NCI-H345 treated with DMSO at 0.1 percent for 48 hours (cell line): ENCODE results near the gene NXT1.
A peak's percentile ranks its signal among the peaks of the same experiment; 100 is the strongest.
"Not testable (repeated sequence)": the region's sequence is repeated elsewhere in the genome, so short reads cannot be mapped to it uniquely, and the experiment has no call there.

Source experiments
- DNase-seq: peaks from one replicate; lab custom pipeline; 2025; ENCODE audit not compliant: unreplicated experiment; lab: John Stamatoyannopoulos, UW

The NXT1 gene

DNA sequence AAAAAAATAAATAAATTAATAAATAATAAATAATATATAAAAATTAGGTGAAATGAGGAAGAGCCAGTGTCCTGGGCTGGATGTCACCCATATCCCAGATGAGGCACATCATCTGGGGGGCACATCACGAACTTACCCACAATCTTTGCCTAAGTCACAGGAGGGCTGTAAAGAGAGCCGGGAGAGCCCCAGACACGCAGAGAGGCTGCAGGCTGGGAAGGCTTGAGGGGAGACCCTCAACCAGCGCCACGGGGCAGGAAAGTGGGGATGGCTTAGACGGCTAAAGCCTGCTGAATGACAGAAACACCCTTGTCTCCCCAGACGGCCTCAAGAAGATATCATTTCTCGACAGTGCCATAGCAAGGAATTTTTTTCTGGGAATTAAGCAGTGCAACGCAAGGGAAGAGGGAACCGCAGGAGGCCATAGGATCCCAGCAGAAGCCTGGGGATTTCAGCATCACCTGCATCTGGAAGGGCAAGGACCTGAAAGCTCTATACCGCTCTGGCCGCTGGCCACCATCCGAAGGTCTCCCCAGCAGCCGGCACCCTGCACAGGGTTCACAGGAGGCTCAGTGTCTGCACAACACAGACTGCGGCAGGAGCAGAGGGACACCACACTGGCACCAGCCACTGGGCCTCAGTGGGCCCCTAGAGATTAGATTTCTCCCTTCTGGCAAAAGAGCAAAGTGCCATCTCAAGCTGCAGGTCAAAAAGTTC is 22.8 kb upstream of the NXT1 start:
- no peak for DNase-seq

GRCh38 chr20:23331450-23332350 is 18.9 kb upstream of the NXT1 start:
- no peak for DNase-seq

- no peak for DNase-seq
Observed at GRCh38 chr20:23332467-23332866, 18.1 kb upstream of the NXT1 start.

GRCh38 chr20:23334111-23334510 is 16.5 kb upstream of the NXT1 start:
- DNase-seq: no peak

DNA sequence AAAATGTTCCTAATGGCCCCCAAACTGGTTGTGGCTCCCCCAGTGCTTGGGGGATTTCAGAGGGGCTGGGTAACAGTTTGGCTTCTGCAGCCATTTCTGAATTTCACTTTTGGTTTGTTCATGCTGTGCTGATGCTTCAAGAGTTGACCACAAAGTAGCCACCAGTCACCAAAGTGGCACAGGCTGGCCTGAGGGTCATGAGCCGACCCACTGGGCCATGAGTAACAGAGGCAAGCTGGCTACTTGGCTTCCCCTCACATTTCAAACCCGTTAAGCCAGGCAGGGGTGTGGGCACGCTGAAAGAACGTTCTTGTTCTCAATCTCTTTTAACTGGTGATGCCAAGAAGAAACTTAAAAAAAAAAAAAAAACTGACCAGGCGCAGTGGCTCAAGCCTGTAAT is 15.1 kb upstream of the NXT1 start:
- no peak for DNase-seq

- DNase-seq: no peak
Observed at GRCh38 chr20:23336476-23336875, 14.1 kb upstream of the NXT1 start.

- DNase-seq: no peak
Observed at GRCh38 chr20:23337312-23337711, 13.3 kb upstream of the NXT1 start.

DNA sequence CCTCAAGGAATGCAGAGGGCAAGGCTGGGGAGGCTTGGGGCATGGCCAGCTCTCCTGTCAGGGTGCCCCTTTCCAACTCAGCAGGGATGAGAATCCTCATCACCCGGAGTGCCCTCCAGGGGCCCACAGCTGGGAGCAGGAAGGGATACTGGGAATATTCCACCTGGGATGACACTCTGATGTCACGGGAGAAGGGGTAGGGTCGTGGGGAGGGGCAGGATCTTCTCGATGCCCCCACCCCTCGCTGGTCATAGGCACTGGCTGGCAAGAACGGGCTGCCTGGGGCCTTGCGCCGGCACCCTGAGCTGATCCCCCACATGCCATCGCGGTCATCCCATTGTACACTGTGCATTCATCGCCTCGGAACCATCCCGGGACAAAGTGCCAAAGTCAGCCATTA is 10.6 kb upstream of the NXT1 start:
- DNase-seq: no peak

- peak; percentile 38 for DNase-seq
Observed at GRCh38 chr20:23340524-23340923, 10.1 kb upstream of the NXT1 start.

GRCh38 chr20:23341073-23341472 is 9.5 kb upstream of the NXT1 start:
- DNase-seq: no peak

- no peak for DNase-seq
Observed at GRCh38 chr20:23343590-23343989, 7.0 kb upstream of the NXT1 start.

DNA sequence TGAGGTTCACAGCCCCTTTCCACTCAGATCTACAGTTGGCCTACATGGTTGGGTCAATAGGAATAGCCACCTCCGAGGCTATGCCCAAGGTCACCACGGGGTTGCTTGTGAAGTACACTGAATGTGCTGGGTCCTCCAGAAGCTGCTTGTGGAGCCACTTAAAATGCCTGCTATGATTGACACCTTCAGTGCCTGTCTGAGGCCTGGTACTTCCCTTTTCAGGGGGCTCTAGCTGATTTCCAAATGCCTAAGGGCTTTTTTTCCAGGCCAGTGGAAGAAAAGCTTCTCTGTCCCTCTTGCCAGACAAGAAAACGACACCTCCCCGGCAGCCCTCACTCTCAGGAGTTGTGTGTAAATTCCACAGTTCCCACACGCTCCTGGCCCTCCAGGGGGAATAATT is 6.3 kb upstream of the NXT1 start:
- no peak for DNase-seq

DNA sequence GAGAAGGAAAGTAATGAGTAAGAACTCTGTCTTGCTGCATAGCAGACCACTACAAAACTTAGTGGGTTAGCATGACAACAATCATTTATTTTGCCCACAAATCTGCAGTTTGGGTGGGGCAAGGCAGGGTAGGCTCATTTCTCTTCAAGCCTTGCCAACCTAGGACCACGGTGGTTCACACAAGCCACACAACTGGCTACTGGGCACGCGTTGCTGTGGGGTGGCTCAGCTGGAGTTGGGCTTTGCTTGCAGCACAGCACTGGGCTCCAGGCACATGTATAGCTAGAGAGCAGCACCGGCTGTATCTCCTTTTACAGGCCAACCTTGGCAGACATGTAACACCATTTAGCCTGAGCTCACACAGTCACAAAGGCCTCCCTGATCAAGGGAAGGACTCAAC is 4.6 kb upstream of the NXT1 start:
- DNase-seq: no peak

DNA sequence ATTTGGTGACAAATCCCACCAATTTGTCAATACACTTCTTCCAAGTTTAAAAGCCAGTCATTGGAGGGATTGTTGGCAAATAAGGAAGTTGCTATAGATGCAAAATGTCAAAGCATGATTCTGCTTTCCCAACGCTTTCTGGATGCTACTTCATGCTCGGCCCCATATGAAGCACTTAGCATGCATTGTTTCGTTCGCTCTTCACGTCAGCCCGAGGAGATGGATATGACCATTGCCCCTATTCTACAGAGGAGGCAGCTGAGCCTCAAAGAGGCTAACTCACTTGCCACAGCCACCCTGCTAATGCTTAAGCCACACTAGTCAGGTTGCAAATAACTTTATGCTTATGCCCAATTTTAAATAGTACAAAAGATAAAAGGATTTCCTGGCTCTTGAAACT is 2.8 kb upstream of the NXT1 start:
- DNase-seq: no peak

DNA sequence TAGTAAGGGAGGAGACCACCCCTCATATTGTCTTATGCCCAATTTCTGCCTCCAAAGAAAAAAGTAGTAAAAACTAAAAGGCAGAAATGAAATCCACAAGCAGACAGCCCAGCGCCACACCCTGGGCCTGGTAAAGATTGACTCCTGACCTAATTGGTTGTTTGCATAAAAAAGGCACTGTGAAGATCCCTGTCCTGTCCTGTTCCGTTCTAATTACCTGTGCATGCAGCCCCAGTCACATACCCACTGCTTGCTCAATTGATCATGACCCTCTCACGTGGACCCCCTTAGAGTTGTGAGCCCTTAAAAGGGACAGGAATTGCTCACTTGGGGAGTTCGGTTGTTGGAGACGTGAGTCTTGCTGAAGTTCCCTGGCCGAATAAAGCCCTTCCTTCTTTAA is 2.1 kb upstream of the NXT1 start:
- DNase-seq: not testable (repeated sequence)

DNA sequence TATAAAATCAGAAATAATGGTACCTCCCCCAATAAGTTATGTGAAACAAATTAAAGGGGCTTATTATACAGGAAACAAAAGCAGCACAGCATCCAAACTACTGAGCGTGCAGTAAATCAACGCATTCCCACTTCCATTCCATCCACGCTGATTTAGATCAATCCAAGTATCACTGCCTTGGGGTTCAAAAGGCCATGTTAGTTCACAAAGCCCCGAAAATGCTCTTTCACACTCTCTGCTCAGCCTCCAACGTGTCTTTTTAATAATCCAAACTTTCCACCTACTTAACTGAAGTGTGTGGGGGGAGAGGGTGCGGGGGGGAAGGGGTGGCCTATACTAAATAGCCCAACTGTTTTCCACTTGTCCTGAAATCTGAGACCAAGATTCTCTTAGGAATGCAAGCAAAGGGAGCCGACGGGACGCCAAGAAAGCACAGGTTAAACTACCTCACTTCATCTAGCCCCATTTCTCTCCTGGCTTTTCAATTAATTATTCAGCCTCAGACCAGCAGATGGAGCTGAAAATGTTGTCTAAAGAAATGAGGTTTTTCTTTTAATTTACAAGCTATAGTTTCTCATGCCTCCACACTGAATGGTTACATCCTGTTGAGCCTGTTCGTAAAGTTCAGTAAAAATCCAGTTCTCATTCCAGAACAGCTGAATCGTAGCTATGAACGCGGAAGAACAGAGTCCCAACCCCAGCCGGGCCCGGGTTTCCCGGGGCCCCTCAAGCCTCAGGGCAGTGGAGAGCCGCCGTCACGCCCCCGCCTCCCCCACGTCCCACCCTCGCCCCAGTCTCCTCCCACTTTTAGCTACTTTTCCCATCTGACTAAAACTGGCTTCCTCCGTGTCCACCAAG is 1.0 kb upstream of the NXT1 start:
- DNase-seq: peak; percentile 77

DNA sequence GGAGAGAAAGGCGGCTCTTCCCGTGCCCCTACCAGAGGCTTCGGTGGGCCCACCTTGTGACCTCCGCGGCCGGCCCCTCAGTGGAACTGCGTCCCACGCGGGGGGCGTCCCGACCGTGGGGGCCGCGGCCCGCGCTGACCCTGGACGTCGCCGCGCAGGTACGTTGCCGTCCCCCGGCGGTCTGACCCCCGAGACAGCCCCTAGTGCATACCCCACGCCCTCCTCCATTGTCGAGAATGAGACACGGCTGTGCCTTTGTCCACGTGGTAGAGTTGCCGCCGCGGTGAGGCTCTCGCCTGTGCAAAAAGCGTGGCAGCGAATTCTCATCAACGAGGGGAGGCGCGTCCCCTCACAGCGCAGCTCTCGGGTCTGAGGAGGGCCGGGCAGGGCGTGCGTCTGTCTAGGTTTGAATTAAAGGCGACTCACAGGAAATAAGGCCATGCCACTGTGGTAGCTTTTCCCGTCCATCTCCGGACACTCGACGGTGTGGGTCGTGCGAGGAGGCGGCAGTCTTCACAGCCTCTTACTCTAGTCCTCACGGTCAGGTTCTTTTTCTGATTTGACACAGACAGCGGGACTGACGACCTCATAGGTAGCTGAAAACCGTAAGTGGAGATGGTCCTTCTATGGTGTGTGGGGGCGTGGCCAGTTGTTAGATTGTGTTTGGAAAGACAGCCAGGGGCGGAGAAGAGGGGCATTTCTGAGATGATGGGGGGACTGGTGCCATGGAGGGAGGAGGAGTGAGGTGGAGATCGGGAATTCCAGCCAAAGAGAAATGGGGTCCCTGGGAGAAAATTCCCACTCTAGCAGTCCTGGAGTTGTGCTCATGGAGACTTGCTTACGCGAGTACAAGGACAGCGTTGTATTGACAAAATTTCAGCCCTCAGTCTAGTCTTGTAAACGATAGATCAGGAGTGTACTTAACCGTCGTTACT is 580 bp downstream of the NXT1 start:
- DNase-seq: peak; percentile 35

DNA sequence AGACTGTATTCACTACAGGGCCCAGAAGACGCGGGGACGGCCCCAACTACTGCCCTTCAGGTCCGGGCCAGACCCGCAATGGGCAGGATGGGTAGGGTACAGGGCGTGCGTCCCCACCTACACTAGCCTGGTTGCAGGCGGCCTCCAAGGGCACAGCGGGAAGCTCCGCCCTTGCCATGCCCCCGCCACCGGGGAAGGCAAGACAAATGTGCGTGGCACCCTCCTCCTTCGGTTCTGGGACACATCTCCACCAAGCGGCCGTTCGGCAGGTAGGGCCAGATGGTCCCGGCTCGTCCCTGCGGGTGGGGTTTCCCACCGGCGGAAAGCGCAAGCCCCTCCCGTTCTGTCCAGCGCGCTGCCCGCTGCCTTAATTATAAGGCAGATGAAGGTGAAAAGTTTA is 5.6 kb downstream of the NXT1 start:
- no peak for DNase-seq

DNA sequence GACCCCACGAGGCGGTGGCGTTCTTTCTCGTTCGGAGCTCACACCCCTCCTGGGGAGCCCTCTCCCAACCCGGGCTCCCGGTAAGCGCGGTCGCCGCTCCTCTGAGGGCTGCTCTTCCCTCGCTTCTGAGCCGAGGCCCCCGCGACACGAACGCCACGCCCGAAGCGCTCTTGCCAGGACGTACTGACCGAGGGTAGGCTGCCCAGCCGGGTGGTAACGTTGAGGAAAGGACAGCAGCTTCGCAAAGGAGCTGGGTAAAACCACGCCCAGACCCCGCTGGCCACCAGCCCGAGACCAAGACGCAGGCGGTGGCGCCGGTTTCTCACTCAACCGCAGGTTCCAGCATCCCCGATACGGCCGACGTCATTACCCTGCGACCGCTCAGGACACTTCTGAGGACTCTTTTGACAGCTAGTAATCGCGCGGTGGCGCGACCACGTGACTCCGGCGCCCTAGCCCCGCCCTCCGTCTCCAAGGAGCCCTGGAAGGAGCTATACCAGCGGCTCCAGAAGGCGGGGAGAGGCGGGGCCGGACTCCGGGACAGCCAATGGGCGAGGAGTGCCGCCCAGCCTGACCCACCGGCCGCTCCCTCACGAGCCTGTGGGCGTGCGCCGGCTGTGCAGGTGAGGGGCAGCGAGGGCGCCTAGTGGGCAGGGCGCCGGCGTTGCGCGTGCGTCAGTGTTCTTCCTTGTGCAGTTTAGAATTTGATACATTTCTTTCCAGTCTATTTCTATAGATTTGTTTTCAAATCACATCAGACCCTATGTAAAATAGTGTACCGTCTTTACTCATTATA is 7.4 kb downstream of the NXT1 start:
- DNase-seq: peak; percentile 99

DNA sequence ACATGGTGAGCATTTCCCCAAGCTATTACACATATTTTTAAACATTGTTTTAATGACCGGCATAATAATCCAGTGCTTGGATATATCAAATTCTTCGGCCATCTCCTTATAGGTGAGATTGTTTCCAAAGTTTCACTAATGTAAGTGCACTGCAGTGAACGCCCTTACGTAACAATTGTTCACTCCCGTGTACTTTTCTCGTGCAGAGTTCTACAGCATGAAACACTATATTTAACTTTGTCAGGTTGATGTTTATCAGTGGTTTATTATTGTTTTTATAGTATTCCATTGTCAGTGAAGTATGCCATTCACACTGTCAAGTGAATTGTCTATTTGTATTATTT is 7.9 kb downstream of the NXT1 start:
- no peak for DNase-seq
